C4-2B (cell line): Measurements from ENCODE around the gene MON1B.

Source experiments
- ZFX ChIP-seq: fragments of 450-650 bp; IDR thresholded peaks from 2 replicates; pipeline ENCODE4 v1.6.1; 2017
- TF ChIP-seq, protein P1 (sequence below): fragments of 450-650 bp; conservative IDR thresholded peaks from 2 replicates; pipeline ENCODE4 v1.5.1; 2017; ENCODE audit warnings: mild to moderate bottlenecking

DNA sequence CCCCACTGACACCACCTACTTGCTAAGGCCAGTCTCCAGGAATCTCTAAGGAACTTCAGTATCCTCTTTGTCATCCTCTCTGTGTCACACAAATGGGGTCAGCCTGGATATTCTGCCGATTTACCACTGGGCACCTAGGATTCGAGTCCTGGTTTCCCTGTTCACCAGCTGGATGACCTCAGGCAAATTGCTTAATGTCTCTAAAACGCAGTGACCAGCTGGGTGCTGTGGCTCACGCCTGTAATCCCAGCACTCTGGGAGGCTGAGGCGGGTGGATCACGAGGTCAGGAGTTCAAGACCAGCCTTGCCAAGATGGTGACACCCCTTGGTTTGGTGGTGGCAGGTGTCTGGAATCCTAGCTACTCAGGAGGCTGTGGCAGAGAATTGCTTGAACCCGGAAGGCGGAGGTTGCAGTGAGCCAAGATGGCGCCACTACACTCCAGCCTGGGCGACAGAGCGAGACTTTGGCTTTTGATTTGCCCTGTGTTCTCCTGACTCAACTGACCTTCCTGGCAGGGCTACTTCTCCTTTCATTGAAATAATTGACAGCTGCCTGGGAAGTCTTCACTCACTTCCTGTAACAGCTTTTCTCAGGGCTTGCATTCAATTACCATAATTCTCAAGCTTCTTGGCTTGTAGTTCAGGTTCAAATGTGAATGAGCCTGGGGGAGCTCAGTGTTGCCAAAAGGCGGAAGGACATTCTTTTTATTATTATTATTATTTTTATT lies 23.6 kb downstream of the MON1B start:
- TF ChIP-seq, protein P1, sequence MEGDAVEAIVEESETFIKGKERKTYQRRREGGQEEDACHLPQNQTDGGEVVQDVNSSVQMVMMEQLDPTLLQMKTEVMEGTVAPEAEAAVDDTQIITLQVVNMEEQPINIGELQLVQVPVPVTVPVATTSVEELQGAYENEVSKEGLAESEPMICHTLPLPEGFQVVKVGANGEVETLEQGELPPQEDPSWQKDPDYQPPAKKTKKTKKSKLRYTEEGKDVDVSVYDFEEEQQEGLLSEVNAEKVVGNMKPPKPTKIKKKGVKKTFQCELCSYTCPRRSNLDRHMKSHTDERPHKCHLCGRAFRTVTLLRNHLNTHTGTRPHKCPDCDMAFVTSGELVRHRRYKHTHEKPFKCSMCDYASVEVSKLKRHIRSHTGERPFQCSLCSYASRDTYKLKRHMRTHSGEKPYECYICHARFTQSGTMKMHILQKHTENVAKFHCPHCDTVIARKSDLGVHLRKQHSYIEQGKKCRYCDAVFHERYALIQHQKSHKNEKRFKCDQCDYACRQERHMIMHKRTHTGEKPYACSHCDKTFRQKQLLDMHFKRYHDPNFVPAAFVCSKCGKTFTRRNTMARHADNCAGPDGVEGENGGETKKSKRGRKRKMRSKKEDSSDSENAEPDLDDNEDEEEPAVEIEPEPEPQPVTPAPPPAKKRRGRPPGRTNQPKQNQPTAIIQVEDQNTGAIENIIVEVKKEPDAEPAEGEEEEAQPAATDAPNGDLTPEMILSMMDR, result no peak
- no peak for TF ChIP-seq ZFX
